ENCODE results near the gene IL22RA1.

IL22RA1 gene

DNA sequence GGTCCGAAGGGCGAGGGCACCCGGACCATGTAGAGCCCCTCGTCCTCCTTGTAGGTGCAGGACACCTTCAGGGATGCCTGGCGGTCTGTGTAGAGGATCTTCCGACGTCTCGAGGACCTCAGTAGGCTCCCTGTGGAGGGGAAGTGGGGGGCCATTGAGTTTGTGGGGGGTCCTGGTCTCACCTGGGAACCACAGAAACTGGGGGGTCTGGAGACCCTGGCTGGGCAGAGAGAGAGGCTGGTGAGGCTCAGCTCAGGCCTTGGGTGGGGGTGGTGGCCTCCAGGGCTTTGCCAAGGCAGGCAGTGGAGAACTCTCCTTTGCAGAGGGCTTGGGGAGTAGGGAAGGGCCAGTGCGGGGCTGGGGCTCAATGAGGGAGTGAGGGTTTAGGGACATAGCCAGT, 50.0 kb downstream of the IL22RA1 start:
- TF ChIP-seq, protein P1, sequence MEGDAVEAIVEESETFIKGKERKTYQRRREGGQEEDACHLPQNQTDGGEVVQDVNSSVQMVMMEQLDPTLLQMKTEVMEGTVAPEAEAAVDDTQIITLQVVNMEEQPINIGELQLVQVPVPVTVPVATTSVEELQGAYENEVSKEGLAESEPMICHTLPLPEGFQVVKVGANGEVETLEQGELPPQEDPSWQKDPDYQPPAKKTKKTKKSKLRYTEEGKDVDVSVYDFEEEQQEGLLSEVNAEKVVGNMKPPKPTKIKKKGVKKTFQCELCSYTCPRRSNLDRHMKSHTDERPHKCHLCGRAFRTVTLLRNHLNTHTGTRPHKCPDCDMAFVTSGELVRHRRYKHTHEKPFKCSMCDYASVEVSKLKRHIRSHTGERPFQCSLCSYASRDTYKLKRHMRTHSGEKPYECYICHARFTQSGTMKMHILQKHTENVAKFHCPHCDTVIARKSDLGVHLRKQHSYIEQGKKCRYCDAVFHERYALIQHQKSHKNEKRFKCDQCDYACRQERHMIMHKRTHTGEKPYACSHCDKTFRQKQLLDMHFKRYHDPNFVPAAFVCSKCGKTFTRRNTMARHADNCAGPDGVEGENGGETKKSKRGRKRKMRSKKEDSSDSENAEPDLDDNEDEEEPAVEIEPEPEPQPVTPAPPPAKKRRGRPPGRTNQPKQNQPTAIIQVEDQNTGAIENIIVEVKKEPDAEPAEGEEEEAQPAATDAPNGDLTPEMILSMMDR (IDR thresholded peaks at IDR 0.05) = no peak
- no peak overlapping the region for H3K27ac ChIP-seq
- no peak for DNase-seq (ENCODE audit: low spot score)
- no peak overlapping the region for H3K4me3 ChIP-seq

DNA sequence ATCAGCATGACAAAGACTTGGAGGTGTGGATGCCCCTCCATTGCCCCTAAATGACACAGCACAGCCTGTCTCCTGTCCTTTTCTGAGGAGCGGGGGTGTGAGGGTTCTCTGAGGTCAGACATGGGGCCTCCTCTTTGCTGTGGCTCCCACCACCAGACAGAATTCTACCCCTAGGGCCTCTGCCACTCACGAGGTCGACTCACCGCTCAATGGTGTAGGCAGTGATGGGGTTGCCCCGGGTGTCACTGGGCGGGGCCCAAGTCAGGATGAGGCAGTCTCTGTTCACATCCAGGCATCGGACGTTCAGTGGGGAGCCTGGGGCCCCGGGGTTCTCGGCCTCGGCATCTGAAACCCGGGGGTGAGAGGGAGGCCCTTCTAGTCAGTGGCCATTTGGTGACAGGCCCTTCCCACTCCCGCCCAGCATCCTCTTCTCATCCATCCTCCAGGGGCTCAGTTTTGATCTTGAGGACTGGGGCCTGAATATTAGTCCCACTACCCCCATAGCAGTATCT, 50.9 kb downstream of the IL22RA1 start:
- Histone ChIP-seq H3K4me3 (no peak overlapping the region), H3K27ac (no peak overlapping the region)
- DNase-seq (ENCODE audit: low spot score) = no peak
- TF ChIP-seq, protein P1 (IDR thresholded peaks at IDR 0.05) = no peak

DNA sequence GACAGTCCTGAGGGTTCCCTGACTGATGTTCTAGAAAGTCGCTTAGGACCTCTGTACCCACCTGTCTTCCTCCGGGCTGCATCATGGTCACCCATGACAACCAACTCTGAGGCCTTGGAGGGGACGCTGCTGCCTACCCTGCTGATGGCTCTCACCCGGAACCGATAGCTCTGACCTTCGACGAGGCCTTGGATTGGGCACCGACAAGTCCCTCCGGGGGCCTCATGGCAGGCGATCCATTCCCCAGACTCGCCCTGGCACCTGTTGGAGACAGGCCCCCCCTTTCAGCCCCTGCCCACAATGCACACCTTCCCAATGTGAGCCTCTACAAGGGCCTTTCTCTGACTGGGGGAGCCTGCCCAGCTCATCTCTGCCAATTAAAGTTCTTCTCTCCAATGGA, 52.2 kb downstream of the IL22RA1 start:
- no peak overlapping the region for H3K4me3 ChIP-seq
- no peak overlapping the region for H3K27ac ChIP-seq
- TF ChIP-seq, protein P1 (IDR thresholded peaks at IDR 0.05) = no peak
- DNase-seq (ENCODE audit: low spot score) = no peak

DNA sequence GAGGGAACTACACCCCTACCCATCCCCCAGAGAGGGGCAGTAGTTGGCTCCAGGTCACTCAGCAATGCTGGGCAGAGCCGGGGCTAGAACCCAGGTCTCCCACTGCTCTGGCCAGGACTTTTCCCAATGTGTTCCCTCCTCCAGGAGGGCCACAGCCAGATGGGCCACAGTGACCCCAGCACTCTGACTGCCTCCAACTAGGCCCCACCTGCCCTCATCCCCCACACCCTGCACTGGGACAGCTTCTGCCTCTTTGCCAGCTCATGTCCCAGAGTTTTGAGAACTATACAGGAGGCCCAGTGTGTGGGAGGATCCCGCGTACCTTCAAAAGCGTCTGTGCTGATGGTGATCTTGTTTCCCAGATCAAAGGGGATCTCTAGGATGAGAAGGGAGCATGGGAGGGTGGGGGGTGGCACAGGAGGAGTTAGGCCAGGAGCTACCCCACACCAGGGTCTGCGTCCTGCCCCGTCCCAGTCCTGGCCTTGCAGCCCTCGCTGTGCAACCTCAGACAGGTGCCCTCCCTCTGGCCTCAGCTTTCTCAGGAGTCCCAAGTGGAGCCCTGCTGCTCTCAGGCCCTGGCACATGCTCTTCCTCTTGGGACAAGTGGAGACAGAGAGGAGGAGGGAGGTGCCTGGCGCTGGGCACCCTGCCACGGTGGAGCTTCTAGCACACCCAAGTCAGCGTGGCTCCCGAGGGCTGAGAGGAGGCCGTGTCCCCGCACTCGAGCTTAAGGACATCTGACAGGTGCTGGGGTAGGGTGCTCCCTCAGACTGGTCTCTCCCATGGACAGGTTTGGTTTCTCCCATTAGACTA, 53.0 kb downstream of the IL22RA1 start:
- no peak overlapping the region for H3K4me3 ChIP-seq
- no peak overlapping the region for H3K27ac ChIP-seq
- no peak for DNase-seq (ENCODE audit: low spot score)
- TF ChIP-seq, protein P1 (IDR thresholded peaks at IDR 0.05) = no peak

DNA sequence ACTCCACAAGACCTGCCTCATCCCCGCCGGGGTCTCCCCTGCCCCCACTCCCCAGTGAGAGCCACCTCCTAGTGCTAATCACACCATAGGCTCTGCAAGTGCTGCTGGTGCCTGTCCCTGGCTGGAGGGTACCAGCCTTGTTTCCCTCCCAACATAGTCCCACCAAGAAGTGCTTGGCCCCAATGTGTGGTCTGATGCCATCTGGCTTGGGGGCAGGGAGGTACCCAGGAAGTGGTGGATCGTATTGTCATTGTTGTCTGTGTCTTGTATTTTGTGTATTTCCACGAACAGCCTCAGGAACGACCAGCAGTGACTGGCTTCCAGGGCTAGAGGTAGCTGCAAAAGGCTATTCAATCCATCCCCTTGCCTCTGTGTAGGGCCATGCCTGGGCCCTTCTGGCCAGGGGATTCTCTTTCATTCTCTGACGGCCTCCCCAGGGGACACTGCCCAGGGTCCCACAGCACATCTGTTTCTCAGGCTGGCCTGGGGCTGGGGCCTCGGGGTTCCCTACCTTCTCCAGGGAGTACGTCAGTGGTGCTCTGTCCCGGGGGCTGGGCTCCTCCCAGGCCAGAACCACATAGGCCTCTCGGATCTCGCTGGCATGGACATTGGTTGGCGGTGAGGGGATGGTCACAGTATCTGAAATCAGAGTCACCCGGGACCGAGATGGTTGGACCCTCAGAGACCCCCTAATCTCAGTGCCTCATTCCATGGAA, 53.8 kb downstream of the IL22RA1 start:
- no peak overlapping the region for H3K27ac ChIP-seq
- TF ChIP-seq, protein P1 (IDR thresholded peaks at IDR 0.05) = no peak
- no peak for DNase-seq (ENCODE audit: low spot score)
- no peak overlapping the region for H3K4me3 ChIP-seq

DNA sequence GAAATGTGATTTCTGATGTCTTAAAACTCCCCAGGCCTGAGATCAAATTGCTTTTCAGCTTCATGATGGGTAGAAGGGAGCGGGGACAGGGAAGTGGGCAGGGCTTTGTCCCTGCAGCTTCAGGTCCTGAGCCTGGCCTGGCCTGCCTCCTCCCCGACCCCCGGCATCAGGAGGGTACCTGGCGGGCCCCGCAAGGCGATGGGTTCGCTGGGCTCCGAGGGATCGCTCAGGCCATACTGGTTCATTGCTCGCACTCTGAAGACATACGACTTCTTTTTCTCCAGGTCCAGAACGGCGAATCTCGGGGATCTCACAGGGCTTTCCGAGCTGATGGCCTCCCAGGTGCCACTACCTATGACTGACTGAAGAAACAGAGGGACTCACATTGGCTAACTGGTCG, 56.5 kb downstream of the IL22RA1 start:
- no peak overlapping the region for H3K27ac ChIP-seq
- no peak for DNase-seq (ENCODE audit: low spot score)
- H3K4me3 ChIP-seq = no peak overlapping the region
- TF ChIP-seq, protein P1 (IDR thresholded peaks at IDR 0.05) = no peak
